ENCODE data around the gene OAS3.

Gene OAS3

DNA sequence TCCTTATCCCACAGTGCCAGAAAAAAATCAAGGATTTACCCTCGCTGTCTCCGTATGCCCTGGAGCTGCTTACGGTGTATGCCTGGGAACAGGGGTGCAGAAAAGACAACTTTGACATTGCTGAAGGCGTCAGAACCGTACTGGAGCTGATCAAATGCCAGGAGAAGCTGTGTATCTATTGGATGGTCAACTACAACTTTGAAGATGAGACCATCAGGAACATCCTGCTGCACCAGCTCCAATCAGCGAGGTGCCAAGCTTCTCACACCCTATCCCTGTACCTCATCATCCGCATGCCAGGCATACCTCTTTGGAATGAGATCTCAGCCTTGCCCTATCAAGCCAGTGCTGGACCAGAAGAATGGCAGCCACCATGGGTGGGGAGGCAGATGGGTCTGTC lies 59.2 kb downstream of the OAS3 start:
- H3K79me2 ChIP-seq (ENCODE audit: insufficient read depth, low read length): no peaks in the 10 kb centered on the region
- no peaks in the 10 kb centered on the region for H4K20me1 ChIP-seq (ENCODE audit: insufficient read depth, low read length, poor library complexity, severe bottlenecking)
- no peaks in the 10 kb centered on the region for H3K9me3 ChIP-seq (ENCODE audit: insufficient read depth, low read depth, low read length)
- H2AFZ ChIP-seq (ENCODE audit: low read length): no peak overlapping the region
- H3K4me1 ChIP-seq (ENCODE audit: insufficient read depth, low read length, poor library complexity, severe bottlenecking): no peaks in the 10 kb centered on the region
- TF ChIP-seq EZH2phosphoT487 (IDR thresholded peaks at IDR 0.05; ENCODE audit: borderline replicate concordance): no peak
- TF ChIP-seq, protein P1, sequence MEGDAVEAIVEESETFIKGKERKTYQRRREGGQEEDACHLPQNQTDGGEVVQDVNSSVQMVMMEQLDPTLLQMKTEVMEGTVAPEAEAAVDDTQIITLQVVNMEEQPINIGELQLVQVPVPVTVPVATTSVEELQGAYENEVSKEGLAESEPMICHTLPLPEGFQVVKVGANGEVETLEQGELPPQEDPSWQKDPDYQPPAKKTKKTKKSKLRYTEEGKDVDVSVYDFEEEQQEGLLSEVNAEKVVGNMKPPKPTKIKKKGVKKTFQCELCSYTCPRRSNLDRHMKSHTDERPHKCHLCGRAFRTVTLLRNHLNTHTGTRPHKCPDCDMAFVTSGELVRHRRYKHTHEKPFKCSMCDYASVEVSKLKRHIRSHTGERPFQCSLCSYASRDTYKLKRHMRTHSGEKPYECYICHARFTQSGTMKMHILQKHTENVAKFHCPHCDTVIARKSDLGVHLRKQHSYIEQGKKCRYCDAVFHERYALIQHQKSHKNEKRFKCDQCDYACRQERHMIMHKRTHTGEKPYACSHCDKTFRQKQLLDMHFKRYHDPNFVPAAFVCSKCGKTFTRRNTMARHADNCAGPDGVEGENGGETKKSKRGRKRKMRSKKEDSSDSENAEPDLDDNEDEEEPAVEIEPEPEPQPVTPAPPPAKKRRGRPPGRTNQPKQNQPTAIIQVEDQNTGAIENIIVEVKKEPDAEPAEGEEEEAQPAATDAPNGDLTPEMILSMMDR (conservative IDR thresholded peaks at IDR 0.05; ENCODE audit: low read length): no peak
- no peaks in the 10 kb centered on the region for H3K27me3 ChIP-seq (ENCODE audit: insufficient read depth, low read length, poor library complexity, severe bottlenecking)
- H3K9ac ChIP-seq (ENCODE audit: low read depth, low read length, poor library complexity, severe bottlenecking): no peak overlapping the region
- H3K4me2 ChIP-seq (ENCODE audit: low read depth, low read length, poor library complexity, severe bottlenecking): no peak overlapping the region
- no peaks in the 10 kb centered on the region for H3F3A ChIP-seq (ENCODE audit: low read depth)
- H3K36me3 ChIP-seq (ENCODE audit: insufficient read depth, low read length): no peaks in the 10 kb centered on the region
- H3K4me3 ChIP-seq (ENCODE audit: low read length, poor library complexity, severe bottlenecking): no peak overlapping the region
- no peaks in the 10 kb centered on the region for H3K9me2 ChIP-seq (replicated peaks; ENCODE audit: low read depth, low read length)

DNA sequence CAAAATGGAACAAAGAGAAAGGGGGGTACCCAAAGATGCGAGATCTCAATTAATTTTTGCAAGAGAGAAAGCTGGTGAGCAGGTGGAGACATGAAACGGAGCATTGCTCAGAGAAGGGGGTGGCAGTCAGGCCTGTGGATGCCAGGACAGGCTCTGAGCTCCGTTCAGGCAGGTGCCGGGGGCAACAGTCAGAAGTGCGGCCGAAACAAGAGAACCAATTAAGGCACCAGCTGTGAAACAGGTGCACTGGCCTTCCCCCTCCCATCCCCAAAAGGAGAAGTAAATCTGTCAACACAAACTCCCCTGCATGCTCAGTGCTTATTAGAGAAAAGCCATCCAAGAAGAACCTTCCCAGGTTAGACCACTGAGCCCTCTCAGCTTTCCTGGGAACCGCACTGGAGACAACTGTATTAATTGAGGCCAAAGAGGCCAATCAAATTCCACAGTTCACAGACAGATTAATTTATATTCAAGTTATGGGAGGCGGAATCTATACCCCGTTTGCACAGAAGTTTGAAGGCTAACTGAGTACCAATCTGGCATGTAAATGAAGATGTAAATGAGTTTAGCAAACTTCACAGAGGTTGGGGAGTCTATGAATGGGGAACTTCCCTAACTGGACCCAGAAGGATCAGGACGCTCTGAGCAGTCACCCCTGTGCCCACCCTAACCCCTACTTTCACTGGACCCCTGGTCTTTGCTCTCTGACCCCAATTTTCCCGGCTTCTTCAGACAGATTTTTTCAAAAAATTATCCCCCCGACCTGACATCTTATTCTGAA lies 60.9 kb downstream of the OAS3 start:
- Histone ChIP-seq H4K20me1 (ENCODE audit: insufficient read depth, low read length, poor library complexity, severe bottlenecking) (no peaks in the 10 kb centered on the region), H3K9me2 (replicated peaks; ENCODE audit: low read depth, low read length) (no peaks in the 10 kb centered on the region), H3K36me3 (ENCODE audit: insufficient read depth, low read length) (no peaks in the 10 kb centered on the region), H3F3A (ENCODE audit: low read depth) (no peaks in the 10 kb centered on the region), H3K4me2 (ENCODE audit: low read depth, low read length, poor library complexity, severe bottlenecking) (no peak overlapping the region), H3K9me3 (ENCODE audit: insufficient read depth, low read depth, low read length) (no peaks in the 10 kb centered on the region), H3K79me2 (ENCODE audit: insufficient read depth, low read length) (no peaks in the 10 kb centered on the region), H3K4me1 (ENCODE audit: insufficient read depth, low read length, poor library complexity, severe bottlenecking) (no peaks in the 10 kb centered on the region), H2AFZ (ENCODE audit: low read length) (no peak overlapping the region), H3K9ac (ENCODE audit: low read depth, low read length, poor library complexity, severe bottlenecking) (no peak overlapping the region), H3K4me3 (ENCODE audit: low read length, poor library complexity, severe bottlenecking) (no peak overlapping the region), H3K27me3 (ENCODE audit: insufficient read depth, low read length, poor library complexity, severe bottlenecking) (no peaks in the 10 kb centered on the region)
- TF ChIP-seq, protein P1 (conservative IDR thresholded peaks at IDR 0.05; ENCODE audit: low read length): no peak
- TF ChIP-seq EZH2phosphoT487 (IDR thresholded peaks at IDR 0.05; ENCODE audit: borderline replicate concordance): no peak

DNA sequence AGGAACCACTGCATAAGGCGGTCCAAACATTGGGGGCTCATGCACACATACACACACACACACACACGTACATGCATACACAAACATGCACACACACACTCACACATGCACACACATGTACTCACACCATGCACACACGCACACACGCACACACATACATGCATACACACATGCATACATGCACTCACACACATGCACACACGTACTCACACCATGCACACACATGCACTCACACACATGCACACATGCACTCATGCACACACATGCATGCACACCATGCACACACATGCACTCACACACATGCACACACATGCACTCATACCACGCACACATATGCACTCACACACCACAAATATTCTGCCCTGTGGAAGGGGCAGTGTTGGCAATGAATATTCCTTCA lies 62.2 kb downstream of the OAS3 start:
- Histone ChIP-seq H3K9me2 (replicated peaks; ENCODE audit: low read depth, low read length) (no peaks in the 10 kb centered on the region), H3K36me3 (ENCODE audit: insufficient read depth, low read length) (no peaks in the 10 kb centered on the region), H3K79me2 (ENCODE audit: insufficient read depth, low read length) (no peaks in the 10 kb centered on the region), H4K20me1 (ENCODE audit: insufficient read depth, low read length, poor library complexity, severe bottlenecking) (no peaks in the 10 kb centered on the region), H3K4me3 (ENCODE audit: low read length, poor library complexity, severe bottlenecking) (no peak overlapping the region), H3K9me3 (ENCODE audit: insufficient read depth, low read depth, low read length) (no peaks in the 10 kb centered on the region), H3K9ac (ENCODE audit: low read depth, low read length, poor library complexity, severe bottlenecking) (no peak overlapping the region), H3F3A (ENCODE audit: low read depth) (no peaks in the 10 kb centered on the region), H3K4me2 (ENCODE audit: low read depth, low read length, poor library complexity, severe bottlenecking) (no peak overlapping the region), H3K27me3 (ENCODE audit: insufficient read depth, low read length, poor library complexity, severe bottlenecking) (no peaks in the 10 kb centered on the region), H3K4me1 (ENCODE audit: insufficient read depth, low read length, poor library complexity, severe bottlenecking) (no peaks in the 10 kb centered on the region), H2AFZ (ENCODE audit: low read length) (no peak overlapping the region)
- TF ChIP-seq, protein P1 (conservative IDR thresholded peaks at IDR 0.05; ENCODE audit: low read length): no peak
- TF ChIP-seq EZH2phosphoT487 (IDR thresholded peaks at IDR 0.05; ENCODE audit: borderline replicate concordance): no peak
